MM.1S (cell line): ENCODE data around the gene ADAMTS9.

Experiments
- CTCF ChIP-seq: fragments of 300-600 bp; sonication (generic); IDR thresholded peaks from 2 replicates; pipeline ENCODE4 v1.5.1; 2016; ENCODE audit warnings: antibody characterized with exemption, low read length, mixed read lengths
- EZH2 ChIP-seq: fragments of 300-600 bp; sonication (generic); optimal IDR thresholded peaks from 2 replicates; pipeline ENCODE3; 2017; ENCODE audit warnings: low read depth, mild to moderate bottlenecking, antibody characterized with exemption, low read length, mixed read lengths
- EZH2phosphoT487 ChIP-seq: fragments of 300-600 bp; sonication (generic); IDR thresholded peaks from 2 replicates; pipeline ENCODE4 v1.6.1; 2018; ENCODE audit warnings: antibody characterized with exemption, low read length

GRCh38 chr3:64595253-64595694, 92.5 kb downstream of the ADAMTS9 start:
- no peak for TF ChIP-seq EZH2
- TF ChIP-seq EZH2phosphoT487 = no peak
- no peak for TF ChIP-seq CTCF
